Mammary epithelial cell (primary cell): ENCODE data around the gene DOK7.

ENCODE experiments used
- EZH2 ChIP-seq: IDR thresholded peaks from 2 replicates; pipeline ENCODE4 v1.6.1; 2012; ENCODE audit warnings: low read length, inconsistent platforms, borderline replicate concordance
- TF ChIP-seq, protein P1 (sequence below), 2 donors: IDR thresholded peaks in 1 of 2; conservative IDR thresholded peaks in 1 of 2; 2 replicates each; pipeline ENCODE4 v1.5.1; 2011 to 2012; ENCODE audit warnings: inconsistent platforms in 2 of 2, low read length in 2 of 2, mild to moderate bottlenecking in 2 of 2, control low read depth in 1 of 2, low read depth in 1 of 2; ENCODE audit not compliant: insufficient read depth in 1 of 2; ENCODE audit errors: extremely low read depth in 1 of 2

- TF ChIP-seq, protein P1, sequence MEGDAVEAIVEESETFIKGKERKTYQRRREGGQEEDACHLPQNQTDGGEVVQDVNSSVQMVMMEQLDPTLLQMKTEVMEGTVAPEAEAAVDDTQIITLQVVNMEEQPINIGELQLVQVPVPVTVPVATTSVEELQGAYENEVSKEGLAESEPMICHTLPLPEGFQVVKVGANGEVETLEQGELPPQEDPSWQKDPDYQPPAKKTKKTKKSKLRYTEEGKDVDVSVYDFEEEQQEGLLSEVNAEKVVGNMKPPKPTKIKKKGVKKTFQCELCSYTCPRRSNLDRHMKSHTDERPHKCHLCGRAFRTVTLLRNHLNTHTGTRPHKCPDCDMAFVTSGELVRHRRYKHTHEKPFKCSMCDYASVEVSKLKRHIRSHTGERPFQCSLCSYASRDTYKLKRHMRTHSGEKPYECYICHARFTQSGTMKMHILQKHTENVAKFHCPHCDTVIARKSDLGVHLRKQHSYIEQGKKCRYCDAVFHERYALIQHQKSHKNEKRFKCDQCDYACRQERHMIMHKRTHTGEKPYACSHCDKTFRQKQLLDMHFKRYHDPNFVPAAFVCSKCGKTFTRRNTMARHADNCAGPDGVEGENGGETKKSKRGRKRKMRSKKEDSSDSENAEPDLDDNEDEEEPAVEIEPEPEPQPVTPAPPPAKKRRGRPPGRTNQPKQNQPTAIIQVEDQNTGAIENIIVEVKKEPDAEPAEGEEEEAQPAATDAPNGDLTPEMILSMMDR (conservative IDR thresholded peaks at IDR 0.05 in 1 of 2, IDR thresholded peaks at IDR 0.05 in 1 of 2; ENCODE audit: extremely low read depth in 1 of 2, insufficient read depth in 1 of 2, low read depth in 1 of 2, low read length in 2 of 2) = no peak
- no peak for TF ChIP-seq EZH2
These were observed 20.4 kb downstream of the DOK7 start for GRCh38 chr4:3483471-3483921.
